HCT116 (cell line): ENCODE data around the gene HDGFL3.

ENCODE experiments used
- EZH2 ChIP-seq: fragments of 200-600 bp; sonication (generic); IDR thresholded peaks from 2 replicates; pipeline ENCODE4 v1.6.1; 2017; ENCODE audit warnings: antibody characterized with exemption, mixed run types
- FOSL1 ChIP-seq: IDR thresholded peaks from 2 replicates; pipeline ENCODE4 v1.6.1; 2012; ENCODE audit warnings: low read depth
- POLR2A ChIP-seq: IDR thresholded peaks from 2 replicates; pipeline ENCODE4 v1.7.0; 2011; ENCODE audit warnings: borderline replicate concordance; ENCODE audit not compliant: insufficient read depth, insufficient read length; ENCODE audit errors: extremely low read depth
- RAD21 ChIP-seq: IDR thresholded peaks from 2 replicates; pipeline ENCODE4 v1.6.1; 2012; ENCODE audit warnings: low read depth, mild to moderate bottlenecking
- TCF7L2 ChIP-seq: IDR thresholded peaks from 2 replicates; pipeline ENCODE4 v1.7.0; 2011; ENCODE audit warnings: borderline replicate concordance, inconsistent platforms; ENCODE audit not compliant: insufficient read depth, insufficient read length; ENCODE audit errors: extremely low read depth
- YY1 ChIP-seq: IDR thresholded peaks from 2 replicates; pipeline ENCODE4 v1.6.1; 2011; ENCODE audit warnings: low read length, low read depth, moderate library complexity, mild to moderate bottlenecking; ENCODE audit not compliant: insufficient replicate concordance; ENCODE audit errors: extremely low read depth
- ZNF274 ChIP-seq: fragments of 200-500 bp; sonication (Bioruptor generic); IDR thresholded peaks from 2 replicates; pipeline ENCODE4 v1.6.1; 2014; ENCODE audit warnings: mild to moderate bottlenecking, low read depth, low read length, inconsistent platforms
- TF ChIP-seq, protein P1 (sequence below), 3 experiments: fragments of 200-600 bp in 1 of 3; sonication (generic) in 1 of 3; IDR thresholded peaks in 2 of 3; conservative IDR thresholded peaks in 1 of 3; 2 replicates each; pipeline ENCODE4 v1.5.1; 2012 to 2017; ENCODE audit warnings: low read depth in 2 of 3, low read length in 2 of 3, antibody characterized with exemption in 1 of 3, borderline replicate concordance in 1 of 3, control low read depth in 1 of 3, mild to moderate bottlenecking in 1 of 3, mixed read lengths in 1 of 3, mixed run types in 1 of 3, moderate library complexity in 1 of 3; ENCODE audit not compliant: insufficient read depth in 1 of 3
- TF ChIP-seq, protein P2 (sequence below): IDR thresholded peaks from 2 replicates; pipeline ENCODE4 v1.6.1; 2012
- TF ChIP-seq, protein P3 (sequence below): IDR thresholded peaks from 2 replicates; pipeline ENCODE4 v1.6.1; 2011; ENCODE audit warnings: mild to moderate bottlenecking, low read length, moderate library complexity; ENCODE audit not compliant: insufficient replicate concordance; ENCODE audit errors: extremely low read depth

DNA sequence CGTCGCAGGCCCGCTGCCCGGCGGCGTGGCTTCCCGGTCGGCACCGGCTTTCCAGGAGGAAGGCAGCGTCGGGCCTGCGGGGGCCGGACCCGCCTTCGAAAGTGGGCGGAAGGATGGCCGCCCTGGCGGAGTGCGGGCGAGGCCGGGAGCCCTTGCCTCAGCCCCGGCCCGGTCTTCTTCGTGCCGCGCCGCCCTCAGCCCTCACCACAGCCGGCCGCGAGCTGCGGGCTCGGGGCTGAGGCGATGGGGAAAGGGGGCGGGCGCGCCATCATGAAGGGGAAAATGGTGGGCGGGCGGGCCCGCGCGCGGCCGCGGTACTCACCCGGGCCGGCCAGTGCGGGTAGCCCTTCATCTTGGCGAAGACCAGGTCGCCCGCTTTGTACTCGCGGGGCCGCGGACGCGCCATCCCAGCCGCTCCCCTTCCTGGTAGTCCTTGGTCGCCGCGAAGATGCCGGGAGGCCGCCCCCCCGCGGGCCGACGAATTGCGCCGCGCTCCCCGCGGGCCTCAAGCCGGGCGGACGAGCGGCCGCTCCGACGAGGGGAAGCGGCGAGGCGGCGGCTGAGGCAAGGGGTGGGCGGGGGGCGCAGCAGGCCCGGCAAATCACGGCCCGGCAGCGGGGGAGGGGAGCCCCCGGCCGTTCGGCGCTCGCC lies 489 bp downstream of the HDGFL3 start:
- TF ChIP-seq YY1 (no peak), EZH2 (no peak), ZNF274 (no peak), POLR2A (no peak), RAD21 (no peak), FOSL1 (no peak), TCF7L2 (no peak)
- TF ChIP-seq, protein P1, sequence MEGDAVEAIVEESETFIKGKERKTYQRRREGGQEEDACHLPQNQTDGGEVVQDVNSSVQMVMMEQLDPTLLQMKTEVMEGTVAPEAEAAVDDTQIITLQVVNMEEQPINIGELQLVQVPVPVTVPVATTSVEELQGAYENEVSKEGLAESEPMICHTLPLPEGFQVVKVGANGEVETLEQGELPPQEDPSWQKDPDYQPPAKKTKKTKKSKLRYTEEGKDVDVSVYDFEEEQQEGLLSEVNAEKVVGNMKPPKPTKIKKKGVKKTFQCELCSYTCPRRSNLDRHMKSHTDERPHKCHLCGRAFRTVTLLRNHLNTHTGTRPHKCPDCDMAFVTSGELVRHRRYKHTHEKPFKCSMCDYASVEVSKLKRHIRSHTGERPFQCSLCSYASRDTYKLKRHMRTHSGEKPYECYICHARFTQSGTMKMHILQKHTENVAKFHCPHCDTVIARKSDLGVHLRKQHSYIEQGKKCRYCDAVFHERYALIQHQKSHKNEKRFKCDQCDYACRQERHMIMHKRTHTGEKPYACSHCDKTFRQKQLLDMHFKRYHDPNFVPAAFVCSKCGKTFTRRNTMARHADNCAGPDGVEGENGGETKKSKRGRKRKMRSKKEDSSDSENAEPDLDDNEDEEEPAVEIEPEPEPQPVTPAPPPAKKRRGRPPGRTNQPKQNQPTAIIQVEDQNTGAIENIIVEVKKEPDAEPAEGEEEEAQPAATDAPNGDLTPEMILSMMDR (IDR thresholded peaks at IDR 0.05 in 2 of 3, conservative IDR thresholded peaks at IDR 0.05 in 1 of 3; ENCODE audit: borderline replicate concordance in 1 of 3, insufficient read depth in 1 of 3, low read depth in 2 of 3, low read length in 2 of 3), result no peak
- TF ChIP-seq, protein P2, sequence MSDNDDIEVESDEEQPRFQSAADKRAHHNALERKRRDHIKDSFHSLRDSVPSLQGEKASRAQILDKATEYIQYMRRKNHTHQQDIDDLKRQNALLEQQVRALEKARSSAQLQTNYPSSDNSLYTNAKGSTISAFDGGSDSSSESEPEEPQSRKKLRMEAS, result no peak
- TF ChIP-seq, protein P3, sequence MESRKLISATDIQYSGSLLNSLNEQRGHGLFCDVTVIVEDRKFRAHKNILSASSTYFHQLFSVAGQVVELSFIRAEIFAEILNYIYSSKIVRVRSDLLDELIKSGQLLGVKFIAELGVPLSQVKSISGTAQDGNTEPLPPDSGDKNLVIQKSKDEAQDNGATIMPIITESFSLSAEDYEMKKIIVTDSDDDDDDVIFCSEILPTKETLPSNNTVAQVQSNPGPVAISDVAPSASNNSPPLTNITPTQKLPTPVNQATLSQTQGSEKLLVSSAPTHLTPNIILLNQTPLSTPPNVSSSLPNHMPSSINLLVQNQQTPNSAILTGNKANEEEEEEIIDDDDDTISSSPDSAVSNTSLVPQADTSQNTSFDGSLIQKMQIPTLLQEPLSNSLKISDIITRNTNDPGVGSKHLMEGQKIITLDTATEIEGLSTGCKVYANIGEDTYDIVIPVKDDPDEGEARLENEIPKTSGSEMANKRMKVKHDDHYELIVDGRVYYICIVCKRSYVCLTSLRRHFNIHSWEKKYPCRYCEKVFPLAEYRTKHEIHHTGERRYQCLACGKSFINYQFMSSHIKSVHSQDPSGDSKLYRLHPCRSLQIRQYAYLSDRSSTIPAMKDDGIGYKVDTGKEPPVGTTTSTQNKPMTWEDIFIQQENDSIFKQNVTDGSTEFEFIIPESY, result no peak
